ENCODE measurements around the gene SNCA.

GRCh38 chr4:89878611-89879010 lies 41.6 kb upstream of the SNCA start:
- TF ChIP-seq CTCF (IDR thresholded peaks at IDR 0.05) (no peak), POLR2A (IDR thresholded peaks at IDR 0.05) (no peak)
